Measurements from ENCODE around the gene ODAD3.
"Not testable (repeated sequence)": the region's sequence is repeated elsewhere in the genome, so short reads cannot be mapped to it uniquely, and the experiment has no call there.

Gene ODAD3

DNA sequence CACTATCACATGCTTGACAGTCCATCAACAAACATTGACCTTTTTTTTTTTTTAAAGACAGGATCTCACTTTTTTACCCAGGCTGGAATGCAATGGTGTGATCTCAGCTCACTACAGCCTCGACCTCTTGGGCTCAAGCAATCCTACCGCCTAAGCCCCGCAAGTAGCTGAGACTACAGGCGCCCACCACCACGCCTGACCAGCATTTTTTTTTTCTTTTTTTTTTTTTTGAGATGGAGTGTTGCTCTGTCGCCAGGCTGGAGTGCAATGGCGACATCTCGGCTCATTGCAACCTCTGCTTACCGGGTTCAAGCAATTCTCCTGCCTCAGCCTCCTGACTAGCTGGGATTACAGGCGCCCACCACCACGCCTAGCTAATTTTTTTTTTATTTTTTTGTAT is 24.0 kb upstream of the ODAD3 start:
- DNase-seq = not testable (repeated sequence)

DNA sequence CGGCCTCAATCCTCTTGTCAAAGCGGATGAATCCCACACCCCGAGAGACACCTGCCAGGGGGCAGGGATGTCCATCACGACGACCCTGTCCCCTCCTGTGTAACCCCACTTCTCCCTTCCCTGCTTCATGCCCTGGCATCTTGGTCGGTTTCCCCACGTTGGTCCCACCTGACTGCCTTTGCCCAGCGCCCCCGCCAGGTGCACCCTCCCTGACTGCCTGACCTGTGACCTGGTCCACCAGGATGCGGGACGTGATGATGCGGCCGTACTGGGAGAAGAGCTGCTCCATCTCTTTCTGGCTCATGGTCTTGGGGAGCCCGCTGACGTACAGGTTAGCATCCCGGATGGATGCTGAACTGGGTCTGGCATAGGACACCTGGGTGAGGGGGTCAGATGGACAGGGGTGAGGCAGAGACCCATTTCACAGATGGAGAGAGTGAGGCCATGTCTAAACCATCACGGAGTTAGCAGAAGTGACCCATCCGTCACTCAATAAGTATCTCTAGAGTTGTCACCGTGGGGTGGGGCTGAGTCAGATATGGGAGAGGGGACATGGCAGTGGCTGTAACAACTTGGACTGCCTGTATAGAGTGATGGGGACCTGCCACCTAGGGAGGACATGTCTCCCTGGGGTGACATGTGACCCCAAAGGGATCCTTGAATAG is 23.4 kb upstream of the ODAD3 start:
- no peak for DNase-seq

DNA sequence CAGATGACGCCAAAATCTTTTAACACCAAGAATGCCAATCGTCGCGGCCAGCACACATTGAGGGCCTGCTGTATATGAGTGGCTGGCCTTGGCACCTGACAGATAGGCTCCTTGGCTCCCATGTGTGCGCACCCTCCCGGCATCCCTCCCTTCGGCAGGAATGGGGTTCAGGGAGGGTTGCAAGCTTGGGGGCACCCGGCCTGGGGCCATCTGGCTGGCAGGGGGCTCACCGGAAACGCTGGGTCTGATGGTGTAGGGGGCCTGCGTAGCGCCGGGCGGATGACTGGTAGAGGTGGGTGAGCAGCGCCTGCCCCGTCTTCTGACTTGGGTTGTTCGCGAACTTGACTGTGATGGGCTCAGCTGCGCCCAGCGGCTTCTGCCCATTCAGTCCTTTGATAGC is 22.9 kb upstream of the ODAD3 start:
- DNase-seq = no peak

DNA sequence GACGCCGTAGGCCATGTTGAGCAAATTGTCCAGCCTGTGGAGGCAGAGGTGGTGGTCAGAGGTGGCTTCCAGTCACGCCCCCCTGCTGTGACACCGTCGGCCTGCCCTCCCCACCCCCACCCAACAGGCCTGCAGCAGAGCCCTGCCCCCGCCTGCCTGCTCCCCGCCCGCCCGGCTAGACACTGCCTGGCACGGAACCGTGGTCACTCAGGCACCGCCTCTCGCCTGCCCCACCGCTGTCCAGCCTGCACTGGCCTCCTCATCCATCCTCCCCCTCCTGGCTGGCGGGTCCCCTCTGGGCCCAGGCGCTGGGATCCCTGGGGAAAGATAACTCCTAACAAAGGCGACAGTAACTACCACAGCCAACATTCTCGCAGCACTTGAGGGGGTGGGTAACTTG is 22.2 kb upstream of the ODAD3 start:
- DNase-seq = no peak

DNA sequence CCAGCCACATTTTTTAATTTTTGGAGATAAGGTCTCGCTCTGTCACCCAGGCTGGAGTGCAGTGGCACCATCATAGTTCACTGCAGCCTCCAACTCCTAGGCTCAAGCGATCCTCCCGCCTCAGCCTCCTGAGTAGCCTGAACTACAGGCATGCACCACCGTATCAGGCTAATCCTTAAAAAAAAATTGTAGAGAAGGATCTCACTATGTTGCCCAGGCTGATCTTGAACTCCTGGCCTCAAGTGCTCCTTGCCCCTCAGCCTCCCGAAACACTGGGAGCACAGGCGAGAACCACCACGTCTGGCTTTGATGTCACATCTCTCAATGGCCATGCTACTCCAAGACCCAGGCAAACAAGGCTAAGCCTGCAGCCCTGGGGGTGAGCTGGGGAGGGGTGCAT is 21.7 kb upstream of the ODAD3 start:
- no peak for DNase-seq

DNA sequence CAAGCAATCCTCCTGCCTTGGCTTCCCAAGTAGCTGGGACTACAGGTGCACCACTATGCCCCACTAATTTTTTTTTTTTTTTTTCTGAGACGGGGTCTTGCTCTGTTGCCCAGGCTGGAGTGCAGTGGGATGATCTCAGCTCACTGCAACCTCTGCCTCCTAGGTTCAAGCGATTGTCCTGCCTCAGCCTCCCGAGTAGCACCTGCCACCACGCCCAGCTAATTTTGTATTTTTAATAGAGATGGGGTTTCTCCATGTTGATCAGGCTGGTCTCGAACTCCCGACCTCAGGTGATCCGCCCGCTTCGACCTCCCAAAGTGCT is 20.3 kb upstream of the ODAD3 start:
- not testable (repeated sequence) for DNase-seq

DNA sequence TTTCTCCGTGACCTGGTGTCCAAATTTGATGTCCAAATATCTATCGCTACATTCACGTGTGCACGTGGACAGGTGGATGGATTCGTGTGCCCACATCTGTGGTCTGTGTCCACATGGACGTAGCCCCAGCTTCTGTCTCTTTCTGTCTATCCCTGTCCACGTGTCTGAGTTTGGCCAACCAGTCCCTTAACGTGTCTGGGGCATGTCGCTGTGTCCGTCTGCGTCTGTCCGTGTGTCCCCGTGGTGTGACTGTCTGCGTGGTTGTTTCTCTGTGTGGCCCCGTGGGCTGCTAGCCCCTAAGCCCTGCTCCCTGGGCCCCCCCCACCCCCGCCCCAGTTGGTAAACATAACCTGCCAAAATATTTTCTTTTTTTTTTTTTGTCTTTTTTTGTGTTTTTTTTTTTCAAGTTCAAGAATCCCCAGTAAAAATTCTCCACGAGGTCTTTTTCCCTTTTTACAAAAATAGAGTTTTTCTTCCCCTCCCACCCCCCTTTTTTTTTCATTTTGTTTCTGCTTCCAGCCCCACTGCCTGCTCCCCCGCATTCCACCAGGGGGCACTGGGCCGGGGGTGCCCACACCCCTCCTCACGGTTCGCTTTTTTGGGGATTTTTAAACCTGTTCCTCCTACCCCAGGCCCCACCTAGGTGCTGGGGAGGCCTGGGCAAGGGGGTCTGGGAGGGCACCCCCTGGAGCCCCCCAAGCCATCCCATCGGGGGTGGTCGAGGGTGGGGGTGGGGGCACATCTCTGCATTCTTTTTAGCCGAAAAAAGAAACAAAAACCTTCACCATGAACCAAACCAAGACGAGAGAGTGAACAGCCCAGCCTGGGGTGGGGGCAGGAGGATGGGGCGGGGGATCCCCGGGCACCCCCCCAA is 18.8 kb upstream of the ODAD3 start:
- no peak for DNase-seq

DNA sequence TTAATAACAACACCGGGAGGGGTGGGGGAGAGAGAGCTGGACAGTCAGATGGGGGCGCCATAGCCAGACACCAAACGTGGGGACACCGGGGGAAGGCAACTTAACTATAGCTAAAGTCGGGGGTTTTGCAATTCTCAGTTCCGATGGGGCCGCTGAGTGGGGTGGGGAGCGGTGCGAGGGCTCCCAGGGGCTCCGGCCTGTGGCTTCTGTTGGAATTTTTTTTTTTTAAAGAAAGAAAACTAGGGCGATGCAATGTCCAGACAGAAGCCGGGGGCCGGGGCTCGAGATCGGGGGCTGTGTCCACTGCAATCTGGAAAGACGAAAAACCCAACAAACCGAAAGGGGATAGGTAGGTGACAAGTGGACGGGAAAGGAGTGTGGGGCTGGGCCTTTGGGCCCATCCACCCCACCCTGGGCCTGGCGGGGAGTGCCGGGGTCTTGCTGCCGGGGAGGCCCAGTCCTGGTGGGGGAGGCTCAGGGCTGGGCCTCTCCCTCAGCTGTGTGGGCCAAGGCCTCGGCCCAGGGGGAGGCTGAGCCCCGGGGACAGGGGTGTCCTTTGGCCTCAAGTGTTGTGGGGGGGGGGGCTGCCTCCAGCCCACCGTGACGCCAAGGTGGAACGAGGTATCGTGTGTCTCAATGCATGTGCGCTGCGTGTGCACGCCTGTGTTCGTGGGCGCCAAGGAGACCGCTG is 17.8 kb upstream of the ODAD3 start:
- DNase-seq = no peak

DNA sequence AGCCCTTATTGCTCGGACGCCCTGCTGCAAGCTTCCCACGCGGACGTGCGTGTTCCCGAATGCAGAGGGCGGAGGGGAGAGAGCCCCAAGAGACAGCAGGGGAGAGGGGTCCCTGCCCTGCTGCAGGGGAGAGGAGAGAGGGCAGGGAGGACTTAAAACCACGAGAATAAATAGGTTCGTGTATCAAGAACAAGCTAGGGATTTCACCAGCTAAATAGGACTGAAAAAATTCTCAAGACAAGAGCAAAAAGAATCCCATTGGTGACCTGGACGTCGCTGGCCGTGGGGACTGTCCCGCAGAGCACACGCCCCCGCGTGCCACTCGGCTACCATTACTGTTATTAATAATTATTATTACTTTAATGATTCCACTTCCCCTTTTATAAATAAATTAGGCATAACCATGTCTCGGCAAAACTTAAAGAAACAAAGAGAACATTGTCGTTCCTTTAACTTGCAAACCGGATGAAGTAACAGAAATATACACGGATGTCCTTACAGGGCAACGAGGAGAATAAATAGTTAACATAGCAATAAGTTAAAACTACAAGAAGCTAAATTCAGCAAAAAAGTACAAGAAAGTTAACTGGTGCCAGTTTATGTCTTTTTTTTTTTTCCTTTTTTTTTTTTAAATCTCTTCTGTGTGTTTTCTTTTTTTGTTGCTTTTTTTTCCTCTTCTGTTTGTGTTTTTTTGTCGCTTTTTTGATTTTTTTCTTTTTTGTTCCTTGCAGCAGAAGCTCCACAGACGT is 17.1 kb upstream of the ODAD3 start:
- DNase-seq = no peak

DNA sequence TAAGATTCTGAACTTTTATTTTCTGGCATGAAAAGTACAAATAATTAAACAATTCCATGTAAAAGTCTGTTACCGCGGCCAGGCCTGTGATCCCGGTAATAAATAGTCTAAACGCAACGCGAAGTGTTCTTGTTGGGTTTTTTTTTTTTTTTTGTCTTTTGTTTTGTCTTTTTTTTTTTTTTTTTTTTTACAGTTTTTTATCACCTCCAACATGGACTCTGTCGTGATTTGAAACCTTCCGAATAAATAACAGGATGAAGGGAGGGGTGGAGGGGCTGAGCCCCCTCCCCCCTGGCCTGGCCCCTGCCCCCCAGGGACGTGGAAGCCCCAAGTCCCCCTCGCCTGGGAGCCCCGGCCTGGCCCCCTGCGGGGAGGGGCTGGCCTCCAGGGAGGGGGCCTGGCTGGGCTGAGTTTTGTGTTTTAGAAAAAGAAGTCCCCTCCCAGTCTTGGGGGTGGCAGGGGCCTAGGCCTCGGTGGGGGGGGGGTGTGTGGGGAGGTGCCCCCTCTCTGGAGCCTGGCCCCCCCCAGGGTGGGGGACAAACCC is 16.5 kb upstream of the ODAD3 start:
- DNase-seq = no peak

DNA sequence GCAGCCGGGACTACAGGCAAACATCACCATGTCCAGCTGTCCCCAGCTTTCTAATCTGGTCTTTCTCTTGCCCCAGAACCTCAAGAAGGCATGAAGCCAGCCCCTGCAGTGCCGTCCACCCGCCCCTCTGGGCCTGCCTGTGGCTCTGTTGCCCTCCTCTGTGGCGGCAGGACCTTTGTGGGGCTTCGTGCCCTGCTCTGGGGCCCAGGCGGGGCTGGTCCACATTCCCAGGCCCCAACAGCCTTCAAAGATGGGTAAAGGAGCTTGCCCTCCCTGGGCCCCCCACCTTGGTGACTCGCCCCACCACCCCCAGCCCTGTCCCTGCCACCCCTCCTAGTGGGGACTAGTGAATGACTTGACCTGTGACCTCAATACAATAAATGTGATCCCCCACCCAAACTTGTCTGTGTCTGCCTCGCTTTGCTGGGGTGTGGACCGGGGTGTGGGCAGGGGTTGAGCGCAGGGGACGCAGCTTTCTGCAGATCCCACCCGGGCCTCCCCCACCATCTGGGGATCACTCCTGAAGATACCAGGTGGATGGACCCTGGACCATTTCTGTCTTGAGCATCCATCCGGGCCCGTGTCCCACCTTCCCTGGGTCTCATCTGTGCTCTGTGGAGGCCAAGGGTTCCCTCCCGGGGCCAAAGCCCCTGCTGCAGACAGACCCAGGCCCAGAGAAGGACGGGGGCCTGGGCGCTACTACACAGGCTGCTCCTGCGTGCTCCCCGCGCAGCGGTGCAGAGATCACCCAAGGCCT is 15.8 kb upstream of the ODAD3 start:
- DNase-seq = no peak

DNA sequence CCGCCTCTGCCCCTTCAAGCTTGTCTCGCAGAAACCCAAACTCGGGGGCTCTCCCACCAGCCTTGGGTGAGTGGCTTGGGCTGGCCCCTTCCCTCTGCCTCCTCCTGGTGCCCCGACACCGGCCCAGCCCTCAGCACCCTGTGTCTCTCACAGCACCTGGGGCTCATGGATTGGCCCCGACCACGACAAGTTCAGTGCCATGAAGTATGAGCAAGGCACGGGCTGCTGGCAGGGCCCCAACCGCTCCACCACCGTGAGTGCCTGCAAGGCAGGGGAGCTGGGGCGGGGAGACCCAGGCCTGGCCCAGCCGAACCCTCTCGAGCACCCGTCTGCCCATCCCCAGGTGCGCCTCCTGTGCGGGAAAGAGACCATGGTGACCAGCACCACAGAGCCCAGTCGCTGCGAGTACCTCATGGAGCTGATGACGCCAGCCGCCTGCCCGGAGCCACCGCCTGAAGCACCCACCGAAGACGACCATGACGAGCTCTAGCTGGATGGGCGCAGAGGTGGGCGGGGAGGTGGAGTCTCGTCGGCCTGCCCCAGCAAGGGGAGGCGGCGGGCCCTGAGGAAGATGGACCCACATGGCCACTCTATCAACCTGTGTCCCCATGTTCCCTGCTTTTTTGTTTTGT is 14.1 kb upstream of the ODAD3 start:
- no peak for DNase-seq

DNA sequence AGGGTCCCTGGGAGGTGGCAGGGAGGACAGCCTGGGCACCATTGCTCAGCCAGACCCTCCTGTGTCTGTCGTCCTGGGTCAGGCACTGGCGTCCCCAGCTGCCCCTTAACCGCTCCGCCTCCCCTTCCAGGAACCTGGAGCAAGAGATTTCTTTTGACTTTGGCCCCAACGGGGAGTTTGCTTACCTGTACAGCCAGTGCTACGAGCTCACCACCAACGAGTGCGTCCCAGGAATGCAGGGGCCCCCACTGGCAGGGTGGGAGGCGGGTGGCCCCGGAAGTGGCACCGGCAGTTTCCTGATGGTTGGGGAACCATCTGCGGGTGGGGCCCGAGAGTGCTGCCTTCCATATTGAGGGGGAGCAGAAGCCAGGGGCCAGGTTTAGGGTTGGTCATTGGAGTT is 13.5 kb upstream of the ODAD3 start:
- no peak for DNase-seq

DNA sequence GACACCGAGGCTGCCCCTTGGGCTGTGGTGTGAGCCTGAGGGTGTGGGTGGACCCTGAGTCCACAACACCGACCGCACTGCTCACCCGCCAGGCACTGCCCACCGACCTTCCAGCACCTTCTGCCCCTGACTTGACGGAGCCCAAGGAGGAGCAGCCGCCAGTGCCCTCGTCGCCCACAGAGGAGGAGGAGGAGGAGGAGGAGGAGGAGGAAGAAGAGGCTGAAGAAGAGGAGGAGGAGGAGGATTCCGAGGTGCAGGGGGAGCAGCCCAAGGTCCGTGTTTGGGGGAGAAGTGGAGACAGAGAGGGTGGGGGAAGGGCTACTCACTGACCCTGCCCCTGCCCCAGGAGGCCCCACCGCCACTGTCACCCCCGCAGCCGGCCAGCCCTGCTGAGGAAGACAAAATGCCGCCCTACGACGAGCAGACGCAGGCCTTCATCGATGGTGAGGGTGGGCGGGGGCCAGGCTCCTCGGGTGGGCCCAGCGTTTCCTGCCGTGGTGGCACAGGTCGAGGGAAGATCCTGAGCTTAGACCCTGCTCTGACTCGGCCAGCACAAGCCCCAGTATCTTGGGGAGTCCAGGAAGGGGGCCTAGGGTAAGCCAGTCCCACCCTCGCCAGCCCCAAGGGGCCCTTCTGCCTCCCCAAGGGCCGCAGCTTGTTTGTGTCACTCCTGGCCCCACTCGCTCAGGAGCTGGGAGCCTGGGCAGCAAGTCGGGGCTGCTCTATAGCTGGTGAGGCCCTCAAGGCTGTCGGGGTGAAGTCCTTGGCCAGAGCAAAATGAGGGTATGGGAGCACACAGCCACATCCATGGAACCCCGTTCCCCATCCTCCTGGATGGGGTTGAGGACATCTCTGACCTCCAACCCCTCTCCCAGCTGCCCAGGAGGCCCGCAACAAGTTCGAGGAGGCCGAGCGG is 12.7 kb upstream of the ODAD3 start:
- no peak for DNase-seq

DNA sequence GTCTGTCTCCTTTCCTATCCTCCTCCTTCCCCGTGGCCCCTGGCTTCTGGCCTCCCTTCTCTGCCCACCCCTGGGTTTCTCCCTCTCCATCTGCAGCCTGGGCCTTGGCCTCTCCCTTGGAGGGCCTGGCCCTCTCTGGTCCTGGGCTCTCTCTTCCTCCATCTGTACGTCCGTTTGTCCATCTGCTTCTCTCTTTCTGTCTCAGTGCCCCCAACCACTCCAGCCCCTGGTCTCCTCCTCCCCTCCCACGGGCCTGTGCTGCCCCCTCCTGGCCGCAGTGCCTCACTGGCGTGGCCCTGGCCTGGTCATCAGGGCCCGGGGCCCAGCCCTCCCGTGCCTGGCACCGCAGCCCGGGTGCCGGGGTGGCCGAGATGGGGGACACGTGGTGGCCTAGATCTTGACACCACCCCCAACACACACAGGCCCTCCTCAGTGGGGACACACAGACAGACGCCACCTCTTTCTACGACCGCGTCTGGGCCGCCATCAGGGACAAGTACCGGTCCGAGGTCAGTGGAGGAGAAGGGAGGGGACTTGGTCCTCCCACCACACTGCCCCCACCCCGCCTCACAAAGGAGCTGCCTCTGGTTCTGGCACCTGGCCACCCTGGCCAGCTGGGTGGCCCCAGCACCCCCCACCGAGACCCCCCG is 11.9 kb upstream of the ODAD3 start:
- peak; percentile 34 to 46 for DNase-seq

DNA sequence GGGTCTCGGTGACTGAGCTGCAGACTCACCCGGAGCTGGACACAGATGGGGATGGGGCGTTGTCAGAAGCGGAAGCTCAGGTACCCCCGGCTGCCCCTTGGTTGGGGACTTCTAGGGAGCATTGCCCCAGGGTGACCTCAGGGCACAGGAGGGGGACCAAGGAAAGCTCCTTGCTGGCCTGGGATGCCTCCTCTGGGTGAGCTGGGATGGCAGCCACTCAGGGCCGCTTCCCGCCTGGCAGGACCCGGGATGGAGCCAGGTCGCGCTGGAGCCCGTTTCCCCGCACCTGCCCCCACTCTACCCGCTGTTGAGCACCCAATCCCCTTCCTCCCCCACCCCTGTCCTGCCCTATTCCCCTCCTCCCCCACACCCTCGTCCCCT is 11.3 kb upstream of the ODAD3 start:
- no peak for DNase-seq

DNA sequence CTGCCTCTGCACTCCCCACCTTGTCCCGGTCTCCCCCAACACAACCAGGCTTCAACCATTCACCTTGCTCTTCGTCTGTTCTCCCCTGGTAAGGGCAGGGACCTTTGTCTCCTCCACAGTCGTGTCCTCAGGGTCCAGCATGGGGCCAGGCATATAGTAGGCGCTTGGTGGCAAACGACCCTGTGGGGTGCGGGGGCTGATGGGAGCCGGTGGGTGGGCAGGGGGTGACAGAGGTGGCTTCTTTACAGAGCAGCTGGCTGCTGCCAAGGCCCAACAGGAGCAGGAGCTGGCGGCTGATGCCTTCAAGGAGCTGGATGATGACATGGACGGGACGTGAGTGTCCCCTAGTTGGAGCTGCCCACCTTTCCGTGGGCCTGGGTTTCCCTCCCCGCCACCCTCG is 10.2 kb upstream of the ODAD3 start:
- DNase-seq = no peak

DNA sequence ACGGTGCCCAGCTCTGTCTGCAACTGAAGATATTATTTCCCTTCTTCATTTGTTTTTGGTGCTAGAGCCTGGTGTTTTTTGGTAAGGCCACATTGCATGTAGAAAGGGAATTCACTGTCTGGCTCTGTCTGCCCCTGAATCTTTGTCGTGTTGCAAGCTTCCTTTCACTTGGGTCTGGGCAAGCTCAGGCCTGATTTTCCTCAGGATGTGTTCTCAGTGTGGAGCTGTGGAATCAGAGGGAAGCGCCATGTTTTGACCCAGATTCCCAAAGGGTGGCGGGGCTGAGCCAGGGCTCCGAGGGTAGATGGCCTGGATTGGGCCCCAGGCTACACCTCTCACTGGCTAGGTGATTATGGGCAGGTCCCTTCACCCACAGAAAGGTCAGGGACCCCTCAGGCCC is 9.1 kb upstream of the ODAD3 start:
- no peak for DNase-seq

DNA sequence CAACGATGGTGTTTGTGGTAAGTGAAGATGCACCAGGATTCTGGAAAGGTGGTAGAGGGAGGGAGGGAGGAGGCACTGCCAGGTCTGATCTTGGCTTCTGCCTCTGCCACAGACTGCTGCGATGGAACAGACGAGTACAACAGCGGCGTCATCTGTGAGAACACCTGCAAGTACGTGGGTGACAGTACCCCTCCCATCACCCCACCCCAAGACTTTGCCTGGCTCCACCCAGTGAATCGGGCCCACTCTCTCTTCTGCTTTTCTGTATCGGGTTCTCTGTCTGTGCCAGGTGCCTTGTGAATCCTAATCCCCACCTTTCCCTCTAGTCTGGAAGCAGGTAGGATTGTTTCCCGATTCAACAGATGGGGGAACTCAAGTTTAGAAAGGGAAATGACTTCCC is 3.0 kb upstream of the ODAD3 start:
- DNase-seq = no peak

DNA sequence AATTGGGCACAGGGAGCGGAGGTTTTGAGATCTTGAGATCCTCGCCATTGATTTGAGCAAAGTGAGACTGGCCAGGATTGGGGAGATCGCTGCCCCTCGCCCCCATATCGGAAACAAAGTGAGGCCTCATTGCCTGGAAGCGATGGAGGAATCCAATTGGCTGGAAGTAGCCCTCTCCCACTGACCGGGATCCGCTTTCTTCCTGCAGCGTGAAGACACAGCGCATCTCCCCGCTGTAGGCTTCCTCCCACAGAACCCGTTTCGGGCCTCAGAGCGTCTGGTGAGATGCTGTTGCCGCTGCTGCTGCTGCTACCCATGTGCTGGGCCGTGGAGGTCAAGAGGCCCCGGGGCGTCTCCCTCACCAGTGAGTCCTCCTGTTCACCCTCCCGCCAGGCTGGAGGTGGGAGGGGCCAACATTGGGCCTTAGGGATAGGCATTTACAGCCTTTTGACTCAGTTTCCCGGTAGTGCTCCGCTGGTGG is 952 bp upstream of the ODAD3 start:
- no peak for DNase-seq
